ENCODE data around the gene CD55.

GRCh38 chr1:207355513-207356295 is 34.2 kb downstream of the CD55 start:
- no peak for TF ChIP-seq CTCF (conservative IDR thresholded peaks at IDR 0.05; ENCODE audit: low read length)
- no peak for TF ChIP-seq EZH2phosphoT487 (IDR thresholded peaks at IDR 0.05; ENCODE audit: borderline replicate concordance)

Measured in Loucy (cell line).